RWPE2 (cell line): ENCODE results near the gene INF2.

Experiments
- ATAC-seq: fragments of 200-7000 bp; cut with Tn5 transposase; 3 replicates; pipeline ENCODE4 v1.9.1; 2021; ENCODE audit warnings: low read depth
- DNase-seq: peaks from one replicate; pipeline ENCODE4 v3.0.0-alpha.2; 2020; ENCODE audit warnings: low spot score
- H3K27ac ChIP-seq: fragments of 450-650 bp; 2 replicates; pipeline ENCODE4 v1.5.1; 2017; ENCODE audit warnings: mild to moderate bottlenecking; ENCODE audit not compliant: poor library complexity, severe bottlenecking
- H3K27me3 ChIP-seq: fragments of 250-450 bp; sonication (Bioruptor Pico); 2 replicates; pipeline ENCODE4 v1.5.1; 2021; ENCODE audit warnings: mild to moderate bottlenecking, moderate library complexity; ENCODE audit not compliant: insufficient read depth, poor library complexity, severe bottlenecking
- H3K36me3 ChIP-seq: fragments of 250-450 bp; sonication (Bioruptor Pico); 2 replicates; pipeline ENCODE4 v1.5.1; 2020; ENCODE audit warnings: low read depth, mild to moderate bottlenecking, moderate library complexity
- H3K4me1 ChIP-seq: fragments of 250-450 bp; sonication (Bioruptor Pico); 2 replicates; pipeline ENCODE4 v1.5.1; 2021; ENCODE audit warnings: mild to moderate bottlenecking, moderate library complexity; ENCODE audit not compliant: insufficient read depth, poor library complexity, severe bottlenecking
- H3K4me3 ChIP-seq: fragments of 250-450 bp; sonication (Bioruptor Pico); 2 replicates; pipeline ENCODE4 v1.5.1; 2021; ENCODE audit warnings: mild to moderate bottlenecking, moderate library complexity; ENCODE audit not compliant: severe bottlenecking
- H3K9me3 ChIP-seq: fragments of 250-450 bp; sonication (Bioruptor Pico); 2 replicates; pipeline ENCODE4 v1.5.1; 2021; ENCODE audit warnings: mild to moderate bottlenecking, moderate library complexity; ENCODE audit not compliant: severe bottlenecking
- CTCF ChIP-seq: fragments of 450-650 bp; IDR thresholded peaks from one replicate; pipeline ENCODE4 v1.5.1; 2017; ENCODE audit warnings: mild to moderate bottlenecking, moderate library complexity; ENCODE audit not compliant: poor library complexity, severe bottlenecking

INF2 gene

GRCh38 chr14:104738375-104739019 is 49.1 kb downstream of the INF2 start:
- Histone ChIP-seq H3K4me3 (no peak overlapping the region), H3K27me3 (no peaks in the 10 kb centered on the region), H3K36me3 (peaks cover 17% of the 10 kb centered on the region), H3K9me3 (no peaks in the 10 kb centered on the region), H3K27ac (no peak overlapping the region), H3K4me1 (peaks cover 23% of the 10 kb centered on the region)
- no peak for TF ChIP-seq CTCF
- DNase-seq (no peak), ATAC-seq (no peak)

- H3K27ac ChIP-seq = no peak overlapping the region
- no peak for ATAC-seq
- no peak overlapping the region for H3K4me3 ChIP-seq
- no peaks in the 10 kb centered on the region for H3K9me3 ChIP-seq
- peaks cover 20% of the 10 kb centered on the region for H3K36me3 ChIP-seq
- H3K27me3 ChIP-seq = no peaks in the 10 kb centered on the region
- DNase-seq = no peak
- TF ChIP-seq CTCF = no peak
- peaks cover 18% of the 10 kb centered on the region for H3K4me1 ChIP-seq
Observed at GRCh38 chr14:104739026-104739425, 49.6 kb downstream of the INF2 start.

- H3K36me3 ChIP-seq = peaks cover 23% of the 10 kb centered on the region
- DNase-seq (no peak), ATAC-seq (no peak)
- H3K4me1 ChIP-seq = peaks cover 14% of the 10 kb centered on the region
- H3K4me3 ChIP-seq = no peak overlapping the region
- no peak for TF ChIP-seq CTCF
- H3K9me3 ChIP-seq = no peaks in the 10 kb centered on the region
- H3K27ac ChIP-seq = no peak overlapping the region
- H3K27me3 ChIP-seq = no peaks in the 10 kb centered on the region
Observed at GRCh38 chr14:104739546-104740516, 50.4 kb downstream of the INF2 start.

DNA sequence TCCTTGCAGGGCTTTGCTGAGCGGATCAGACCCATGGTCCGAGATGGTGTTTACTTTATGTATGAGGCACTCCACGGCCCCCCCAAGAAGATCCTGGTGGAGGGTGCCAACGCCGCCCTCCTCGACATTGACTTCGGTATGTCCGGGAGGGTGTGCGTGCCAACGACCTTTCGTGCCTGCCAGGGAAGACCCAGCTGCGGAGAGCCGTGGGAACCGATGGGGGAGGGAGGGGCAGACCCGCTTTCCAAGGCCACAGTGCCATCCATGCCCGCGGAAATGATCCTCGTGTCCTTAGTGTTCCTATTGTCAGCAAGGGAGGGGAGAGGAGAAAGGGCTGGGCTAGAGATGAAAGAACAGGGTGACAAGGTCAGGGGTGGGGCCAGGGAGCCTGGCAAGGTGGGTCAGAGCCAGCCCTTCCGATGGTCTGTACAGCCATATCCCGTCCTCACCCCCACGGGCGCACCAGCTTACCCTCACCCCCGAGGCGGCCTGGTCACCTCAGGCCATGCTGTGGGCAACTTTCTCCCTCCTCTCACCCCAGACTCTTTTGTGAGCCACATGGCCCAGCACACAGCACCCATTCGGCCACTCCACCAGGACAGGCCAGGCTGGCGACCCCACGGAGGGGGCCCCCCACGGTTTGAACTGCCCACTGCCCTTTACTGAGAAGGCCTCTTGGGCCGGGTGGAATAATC is 51.8 kb downstream of the INF2 start:
- Histone ChIP-seq H3K27me3 (no peaks in the 10 kb centered on the region), H3K9me3 (no peaks in the 10 kb centered on the region), H3K4me1 (peaks cover 4% of the 10 kb centered on the region), H3K36me3 (peaks cover 23% of the 10 kb centered on the region), H3K4me3 (no peak overlapping the region), H3K27ac (no peak overlapping the region)
- no peak for TF ChIP-seq CTCF
- ATAC-seq (no peak), DNase-seq (no peak)
